Activated CD4-positive, alpha-beta T cell treated with anti-CD3 and anti-CD28 coated beads, Interleukin-2, amount 50 U/mL, for 24 hours (primary cell): ENCODE data around the gene SLC9A5.

Experiments
- DNase-seq, 2 donors: peaks; one replicate each; pipeline ENCODE4 v3.0.0-alpha.2; 2020; ENCODE audit warnings: low read depth in 1 of 2, low spot score in 1 of 2

The SLC9A5 gene

GRCh38 chr16:67248401-67249177 is at the start of gene SLC9A5:
SLC9A5 (plus strand) TSS chr16:67248979; CDS start chr16:67249015, 36 bp downstream.
- DNase-seq: no peak

- no peak for DNase-seq
Measured at GRCh38 chr16:67199011-67199807, 49.6 kb upstream of the SLC9A5 start, which contains the start of gene ELMO3. ELMO3 (plus strand) TSS chr16:67199131; CDS start chr16:67199327, 196 bp downstream.

- DNase-seq: no peak
Measured at GRCh38 chr16:67199808-67200198, 49.0 kb upstream of the SLC9A5 start.

GRCh38 chr16:67200491-67200890 is 48.3 kb upstream of the SLC9A5 start:
- DNase-seq: no peak

GRCh38 chr16:67201411-67202345 is 47.1 kb upstream of the SLC9A5 start:
- no peak for DNase-seq

- DNase-seq: no peak
Measured at GRCh38 chr16:67202426-67202825, 46.4 kb upstream of the SLC9A5 start.

GRCh38 chr16:67202956-67203493 is 45.8 kb upstream of the SLC9A5 start:
- DNase-seq: no peak

GRCh38 chr16:67204076-67204475 is 44.7 kb upstream of the SLC9A5 start:
- DNase-seq: no peak

- no peak for DNase-seq
Measured at GRCh38 chr16:67206129-67206837, 42.5 kb upstream of the SLC9A5 start.

GRCh38 chr16:67206838-67207248 is 41.9 kb upstream of the SLC9A5 start:
- DNase-seq: no peak

- no peak for DNase-seq
Measured at GRCh38 chr16:67207249-67208091, 41.3 kb upstream of the SLC9A5 start.

- DNase-seq: no peak
Measured at GRCh38 chr16:67208154-67208896, 40.5 kb upstream of the SLC9A5 start.

GRCh38 chr16:67209565-67209964 is 39.2 kb upstream of the SLC9A5 start:
- DNase-seq: no peak

GRCh38 chr16:67210069-67210937 is 38.5 kb upstream of the SLC9A5 start:
- no peak for DNase-seq

GRCh38 chr16:67211674-67212073 is 37.1 kb upstream of the SLC9A5 start:
- DNase-seq: no peak

GRCh38 chr16:67212766-67213165 is 36.0 kb upstream of the SLC9A5 start:
- no peak for DNase-seq

GRCh38 chr16:67213197-67214019 is 35.4 kb upstream of the SLC9A5 start:
- no peak for DNase-seq
